Amniotic stem cell (primary cell): ENCODE results near the gene ELMOD3.
"Not testable (repeated sequence)": the region's sequence is repeated elsewhere in the genome, so short reads cannot be mapped to it uniquely, and the experiment has no call there.

ENCODE experiments used
- DNase-seq: peaks from one replicate; lab custom pipeline; 2025; lab: John Stamatoyannopoulos, UW

ELMOD3 gene

GRCh38 chr2:85354286-85355072 lies at the start of gene ELMOD3, which contains the start of gene RETSAT:
ELMOD3 (plus strand) TSS chr2:85354769; CDS start chr2:85357199, 2,430 bp downstream.
RETSAT (minus strand) TSS chr2:85354528; CDS start chr2:85354507, 21 bp downstream.
- DNase-seq = peak; percentile 99

- no peak for DNase-seq
Measured at GRCh38 chr2:85307527-85307897, 47.1 kb upstream of the ELMOD3 start.

GRCh38 chr2:85308201-85308600 lies 46.4 kb upstream of the ELMOD3 start:
- DNase-seq = no peak

DNA sequence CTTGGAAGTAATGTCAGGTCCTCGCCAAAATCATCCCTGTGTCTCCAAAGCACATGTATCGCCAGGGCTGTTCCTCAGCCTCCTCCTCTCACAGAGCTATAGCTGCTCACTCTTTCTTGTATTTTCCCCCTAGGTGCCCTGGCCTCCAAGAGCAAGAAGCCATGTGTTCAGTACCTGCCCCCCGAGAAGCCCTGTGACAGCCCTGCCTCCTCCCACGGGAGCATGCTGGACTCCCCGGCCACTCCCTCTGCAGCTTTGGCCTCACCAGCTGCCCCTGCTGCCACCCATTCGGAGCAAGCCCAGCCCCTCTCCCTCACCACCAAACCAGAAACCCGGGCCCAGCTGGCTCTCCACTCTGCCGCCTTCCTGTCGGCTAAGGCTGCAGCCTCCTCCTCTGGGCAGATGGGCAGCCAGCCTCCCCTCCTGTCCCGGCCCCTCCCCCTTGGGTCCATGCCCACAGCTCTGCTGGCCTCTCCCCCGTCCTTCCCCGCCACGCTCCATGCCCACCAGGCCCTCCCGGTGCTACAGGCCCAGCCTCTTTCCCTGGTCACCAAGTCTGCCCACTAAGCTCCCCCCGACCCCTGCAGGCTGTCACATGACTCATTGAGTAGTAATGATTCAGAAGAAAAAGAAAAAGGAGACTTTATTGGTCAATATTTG lies 45.5 kb upstream of the ELMOD3 start:
- peak; percentile 1 for DNase-seq

DNA sequence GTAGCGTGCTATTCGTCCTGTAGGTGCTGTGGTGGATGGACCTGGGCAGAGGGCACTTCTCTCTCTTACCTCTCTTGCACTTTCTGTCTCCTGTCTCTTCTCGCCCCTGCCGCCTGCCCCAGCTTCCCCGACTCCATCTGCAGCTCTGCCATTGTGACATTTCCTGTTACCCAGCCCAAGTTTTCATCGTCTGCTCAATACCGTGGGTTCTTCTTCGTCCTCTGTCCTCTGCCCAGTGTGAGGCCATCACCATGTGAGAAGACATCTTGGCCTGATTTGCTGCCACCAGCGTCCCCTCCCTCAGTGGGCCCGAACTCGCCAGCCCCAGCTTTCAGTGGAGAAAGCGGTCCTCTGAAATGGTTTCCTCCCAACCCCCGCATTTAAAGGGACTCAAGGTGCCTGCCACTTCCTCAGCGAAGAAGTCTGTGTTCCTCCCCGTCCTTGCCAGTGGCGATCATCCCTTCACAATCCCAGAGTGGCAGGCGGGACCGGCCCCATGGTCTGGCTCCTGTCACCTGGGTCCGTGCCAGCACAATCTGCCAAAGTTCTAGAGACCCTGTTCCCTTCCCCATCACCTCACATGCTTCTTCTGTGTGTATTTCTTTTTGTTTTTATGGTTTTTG lies 44.8 kb upstream of the ELMOD3 start:
- DNase-seq = no peak

- DNase-seq = no peak
Measured at GRCh38 chr2:85310330-85310729, 44.2 kb upstream of the ELMOD3 start.

DNA sequence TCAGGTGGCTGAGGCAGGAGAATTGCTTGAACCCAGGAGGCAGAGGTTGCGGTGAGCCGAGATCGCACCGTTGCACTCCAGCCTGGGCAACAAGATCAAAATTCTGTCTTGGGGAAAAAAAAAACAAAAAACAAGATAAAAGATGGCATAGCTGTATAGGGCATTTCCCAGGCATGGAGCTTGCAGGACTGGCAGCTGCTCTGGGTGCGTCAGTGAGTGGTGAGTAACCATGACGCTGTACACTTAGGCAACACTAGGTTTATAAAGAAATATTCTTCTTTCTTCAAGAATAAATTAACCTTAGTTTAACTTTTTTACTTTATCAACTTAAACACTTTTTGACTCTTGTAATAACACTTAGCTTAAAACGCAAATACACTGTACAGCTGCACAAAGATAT lies 42.2 kb upstream of the ELMOD3 start:
- DNase-seq = no peak

- no peak for DNase-seq
Measured at GRCh38 chr2:85314884-85315242, 39.7 kb upstream of the ELMOD3 start.

GRCh38 chr2:85315921-85316320 lies 38.6 kb upstream of the ELMOD3 start:
- DNase-seq = not testable (repeated sequence)

DNA sequence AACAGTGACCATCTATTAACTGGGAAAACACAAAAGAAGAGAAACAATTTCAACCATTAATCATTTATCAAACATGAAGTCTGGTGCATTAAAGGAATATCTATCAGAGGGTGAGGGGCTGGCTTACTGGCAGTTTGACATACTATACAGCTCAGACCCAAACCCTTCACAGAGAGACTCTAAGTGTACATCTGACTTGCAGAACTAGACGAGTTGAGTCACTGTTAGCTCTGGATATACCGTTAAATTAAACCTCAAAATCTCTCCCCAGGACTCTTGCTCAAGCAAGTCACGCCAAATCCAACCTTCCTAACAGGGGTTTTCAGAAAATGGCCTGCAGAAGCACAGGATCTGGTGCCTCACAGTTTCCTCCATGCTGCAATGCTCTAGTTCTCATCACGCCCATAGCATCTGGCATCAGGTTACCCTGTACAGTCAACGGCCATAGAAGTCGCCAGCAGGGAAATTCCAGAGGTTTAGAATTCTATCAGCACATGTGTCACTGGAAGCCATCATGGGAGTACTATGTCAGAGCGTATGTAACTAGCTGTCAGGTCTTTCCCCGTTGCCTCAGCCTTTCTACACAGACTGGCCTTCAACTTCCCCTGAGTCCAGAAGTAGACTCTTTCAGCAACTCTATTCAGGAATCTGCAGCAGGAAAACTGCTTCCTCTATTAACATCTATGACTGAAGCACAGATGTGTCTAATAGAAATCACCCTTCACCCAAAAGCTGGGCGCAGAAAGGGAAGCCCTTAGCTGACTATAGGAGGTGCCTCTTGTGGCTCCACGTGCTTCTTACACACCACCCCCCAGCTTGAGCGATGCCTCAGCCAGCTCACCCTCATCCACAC lies 36.1 kb upstream of the ELMOD3 start:
- DNase-seq = peak; percentile 88

DNA sequence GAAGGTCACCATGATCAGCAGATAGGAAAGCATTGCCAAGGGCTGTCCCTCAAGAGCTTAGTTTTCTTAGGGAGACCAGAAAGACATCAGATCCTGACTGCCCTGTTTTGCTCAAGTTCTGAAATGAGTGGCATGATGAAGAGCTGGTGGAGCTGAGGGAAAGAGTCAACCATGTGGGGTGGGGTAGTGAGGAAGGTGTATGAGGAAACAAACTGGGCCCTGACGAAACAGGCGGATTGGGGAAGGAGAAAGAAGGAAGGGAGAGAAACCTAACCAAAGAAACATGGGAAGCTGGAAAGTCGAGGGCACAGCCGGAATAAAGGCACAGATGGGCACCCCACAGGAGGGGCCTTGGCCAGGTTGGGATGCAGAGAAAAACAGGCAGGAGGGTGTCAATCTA lies 34.8 kb upstream of the ELMOD3 start:
- DNase-seq = no peak

DNA sequence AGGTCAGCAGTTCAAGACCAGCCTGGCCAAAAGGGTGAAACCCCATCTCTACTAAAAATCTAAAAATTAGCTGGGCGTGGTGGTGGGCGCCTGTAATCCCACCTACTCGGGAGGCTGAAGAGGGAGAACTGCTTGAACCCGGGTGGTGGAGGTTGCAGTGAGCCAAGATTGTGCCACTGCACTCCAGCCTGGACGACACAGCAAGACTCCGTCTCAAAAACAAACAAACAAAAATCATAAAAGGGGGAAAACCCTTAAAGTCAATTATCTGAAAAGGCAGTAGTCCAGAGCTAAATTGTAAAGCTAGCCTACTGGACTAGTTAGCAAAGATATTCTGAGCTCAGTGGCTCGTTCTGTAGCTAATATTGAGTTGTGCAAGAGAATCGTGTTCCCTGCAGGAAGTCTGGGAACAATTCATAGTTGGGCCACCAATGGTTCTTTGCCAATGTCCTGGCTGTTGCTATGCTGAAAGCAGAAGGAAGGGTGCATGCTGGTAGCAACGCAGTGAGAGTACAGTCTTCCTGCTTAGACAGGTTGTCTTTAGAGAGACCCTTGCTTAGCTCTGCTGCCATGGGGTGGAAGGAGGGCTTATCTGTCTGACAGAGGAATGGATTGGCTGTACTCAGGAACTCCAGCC lies 31.1 kb upstream of the ELMOD3 start:
- no peak for DNase-seq

DNA sequence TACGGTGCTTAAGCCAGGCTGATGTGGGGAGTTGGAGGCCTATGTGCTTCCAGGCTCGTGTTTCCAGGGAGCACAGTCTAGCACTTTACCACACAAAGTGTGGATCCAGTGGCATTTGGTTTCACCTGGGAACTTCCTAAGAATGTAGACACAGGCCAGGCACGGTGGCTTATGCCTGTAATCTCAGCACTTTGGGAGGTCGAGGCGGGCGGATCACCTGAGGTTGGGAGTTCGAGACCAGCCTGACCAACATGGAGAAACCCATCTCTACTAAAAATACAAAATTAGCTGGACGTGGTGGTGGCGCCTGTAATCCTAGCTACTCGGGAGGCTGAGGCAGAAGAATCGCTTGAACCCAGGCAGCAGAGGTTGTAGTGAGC lies 30.6 kb upstream of the ELMOD3 start:
- DNase-seq = not testable (repeated sequence)

GRCh38 chr2:85324639-85325465 lies 29.7 kb upstream of the ELMOD3 start:
- no peak for DNase-seq

DNA sequence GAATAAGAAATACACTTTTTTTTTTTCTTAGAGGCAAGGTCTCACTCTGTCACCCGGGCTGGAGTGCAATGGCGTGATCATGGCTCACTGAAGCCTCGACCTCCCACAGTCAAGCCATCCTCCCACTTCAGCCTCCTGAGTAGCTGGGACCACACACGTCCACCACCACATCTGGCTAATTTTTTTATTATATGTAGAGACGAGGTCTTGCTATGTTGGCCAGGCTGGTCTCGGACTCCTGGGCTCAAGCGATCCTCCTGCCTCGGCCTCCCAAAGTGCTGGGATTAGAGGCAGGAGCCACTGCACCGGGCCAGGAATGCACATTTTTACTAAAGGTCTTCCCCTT lies 29.1 kb upstream of the ELMOD3 start:
- no peak for DNase-seq

DNA sequence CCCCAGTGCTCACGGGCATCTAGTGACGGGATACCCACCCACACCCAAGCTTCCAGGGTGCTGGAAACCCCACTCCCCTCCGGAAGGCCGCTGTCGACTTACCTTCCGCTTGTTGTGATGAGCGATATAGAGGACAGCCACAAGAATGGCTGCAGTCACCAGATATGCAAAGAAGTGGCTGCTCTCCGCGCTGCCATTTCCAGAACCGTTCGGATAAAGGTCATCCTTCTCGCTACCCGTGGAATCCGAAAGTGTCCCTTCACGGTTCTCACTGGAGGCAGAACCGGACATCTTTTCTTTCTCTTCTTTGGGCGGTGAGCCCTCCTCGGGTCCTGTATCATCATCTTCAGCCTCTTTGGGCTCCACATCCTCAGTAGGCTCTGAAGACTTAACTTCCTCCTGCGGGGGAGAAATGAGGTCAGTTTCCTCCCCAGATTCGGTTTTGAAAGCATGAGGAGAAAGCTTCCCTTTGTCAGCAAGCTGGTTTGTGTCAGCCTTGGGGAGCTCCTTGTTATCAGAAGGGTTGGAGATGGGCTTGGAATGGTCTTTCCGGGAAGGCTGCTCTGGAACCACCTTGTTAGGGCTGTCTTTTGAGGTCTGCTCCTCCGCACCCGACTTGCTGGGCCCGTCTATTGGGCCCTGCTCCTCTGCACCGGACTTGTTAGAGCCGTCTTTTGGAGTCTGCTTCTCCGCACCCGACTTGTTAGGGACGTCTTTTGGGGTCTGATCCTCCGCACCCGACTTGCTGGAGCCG lies 28.0 kb upstream of the ELMOD3 start:
- DNase-seq = no peak

DNA sequence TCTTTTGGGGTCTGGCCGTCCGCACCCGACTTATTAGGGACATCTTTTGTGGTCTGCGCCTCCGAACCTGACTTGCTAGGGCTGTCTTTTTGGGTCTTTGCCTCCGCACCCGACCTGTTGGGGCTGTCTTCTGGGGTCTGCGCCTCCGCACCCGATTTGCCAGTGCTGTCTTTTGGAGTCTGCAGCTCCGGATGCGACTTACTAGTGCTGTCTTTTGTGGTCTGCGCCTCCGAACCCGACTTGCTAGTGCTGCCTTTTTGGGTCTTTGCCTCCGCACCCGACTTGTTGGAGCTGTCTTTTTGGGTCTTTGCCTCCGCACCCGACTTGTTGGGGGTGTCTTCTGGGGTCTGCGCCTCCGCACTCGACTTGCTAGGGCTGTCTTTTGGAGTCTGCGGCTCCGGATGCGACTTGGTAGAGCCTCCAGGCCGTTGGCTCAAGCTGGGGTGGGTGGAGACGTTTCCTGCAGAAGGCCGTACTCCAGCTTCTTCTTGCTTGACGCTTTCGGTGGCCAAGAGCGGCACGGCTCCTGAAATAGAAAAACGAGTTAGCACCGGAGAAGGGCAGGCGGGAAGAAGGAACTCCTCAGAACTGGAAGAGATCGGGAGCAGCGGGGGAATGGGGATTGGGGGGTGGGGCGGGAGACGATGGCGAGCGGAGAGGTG lies 27.3 kb upstream of the ELMOD3 start:
- peak; percentile 4 for DNase-seq

DNA sequence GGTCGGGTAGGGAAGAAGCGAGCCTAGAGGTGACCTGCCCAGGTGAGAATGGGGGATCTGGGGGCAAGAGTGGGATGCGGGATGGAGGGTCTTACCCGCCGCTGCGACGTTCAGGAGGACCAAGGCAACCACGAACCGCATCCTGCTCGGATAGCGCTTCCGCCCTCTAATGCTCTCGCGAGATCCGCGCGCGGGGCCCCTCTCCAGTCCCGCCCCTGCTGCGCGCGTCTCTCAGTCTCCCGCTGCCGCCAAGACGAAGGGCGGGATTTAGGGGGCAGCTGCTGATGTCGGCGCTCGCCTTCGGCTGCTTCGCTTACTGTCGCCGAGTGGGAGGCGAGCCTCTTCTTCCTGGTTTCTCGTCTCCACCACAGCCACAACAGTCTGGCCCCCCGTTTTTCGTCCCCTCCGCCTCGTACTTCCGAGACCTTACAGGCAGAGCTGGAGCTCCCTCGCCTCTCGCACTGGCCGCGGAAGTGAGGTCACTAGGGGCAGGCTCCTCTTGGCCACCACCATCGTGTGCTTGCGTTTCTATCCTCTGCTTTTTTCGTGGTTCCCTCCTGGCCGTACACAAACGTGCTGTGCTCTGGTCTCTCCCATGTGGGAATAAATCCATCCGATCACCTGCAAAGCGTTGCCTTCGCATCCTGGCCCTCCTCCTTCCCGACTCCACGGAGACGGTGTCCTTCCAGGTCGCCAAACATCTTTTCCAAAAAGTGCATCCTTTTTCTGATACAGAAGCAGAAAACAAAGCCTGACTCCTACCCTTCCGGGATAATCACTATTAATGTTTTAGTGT lies 26.5 kb upstream of the ELMOD3 start, which contains the start of gene TGOLN2:
Gene TGOLN2, minus strand, starts transcription at position 168 of the 796 bp plus-strand sequence. Its CDS starts 27 bp downstream, at position 141.
- peak; percentile 83 for DNase-seq
